ENCODE data around the gene COL23A1. TPM values are rescaled to one million over a fixed set of nuclear protein-coding genes. Genes with fewer than 3 reads are reported as not detected.
A peak's percentile ranks its signal among the peaks of the same experiment; 100 is the strongest.

Gene COL23A1
- polyA plus RNA-seq, 5 donors, result 4.8 to 9.4 (median 8.2) TPM

DNA sequence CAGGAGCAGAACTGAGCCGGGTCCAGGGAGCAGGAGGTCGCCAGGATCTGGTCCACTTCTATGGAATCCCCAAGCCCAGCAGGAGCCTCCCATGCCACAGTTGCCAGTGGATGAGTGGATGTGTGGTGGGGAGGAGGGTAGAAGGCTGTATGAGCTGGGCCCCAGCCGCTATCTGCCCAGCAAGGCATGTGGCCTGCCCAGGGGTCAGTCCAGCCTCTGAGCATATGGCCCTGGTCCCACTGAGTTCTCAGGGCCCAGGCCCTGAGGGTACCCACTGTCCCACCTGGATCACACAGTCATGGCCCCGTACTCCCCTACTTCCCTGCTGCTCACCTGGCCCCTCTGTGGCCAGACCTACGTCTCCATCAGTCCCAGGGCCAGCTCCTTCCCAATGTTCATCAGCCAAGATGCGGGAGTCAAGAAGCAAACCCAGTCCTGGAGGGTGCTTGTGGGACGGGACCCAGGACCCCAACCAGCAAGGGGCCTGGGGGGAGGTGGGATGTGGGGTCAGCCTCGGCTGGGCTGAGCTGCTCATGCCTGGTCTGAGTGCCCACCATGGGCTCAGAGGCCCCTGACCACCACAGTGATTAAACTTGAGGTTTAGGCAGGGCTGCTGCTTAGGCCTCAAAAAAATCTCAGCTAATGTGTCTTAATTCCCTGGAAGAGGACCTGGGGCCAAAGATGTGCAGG, 152.7 kb downstream of the COL23A1 start:
- no peak for DNase-seq

- DNase-seq, result no peak
These were observed 153.8 kb downstream of the COL23A1 start for GRCh38 chr5:178436326-178436940.

- no peak for DNase-seq
These were observed 154.6 kb downstream of the COL23A1 start for GRCh38 chr5:178435321-178436238.

DNA sequence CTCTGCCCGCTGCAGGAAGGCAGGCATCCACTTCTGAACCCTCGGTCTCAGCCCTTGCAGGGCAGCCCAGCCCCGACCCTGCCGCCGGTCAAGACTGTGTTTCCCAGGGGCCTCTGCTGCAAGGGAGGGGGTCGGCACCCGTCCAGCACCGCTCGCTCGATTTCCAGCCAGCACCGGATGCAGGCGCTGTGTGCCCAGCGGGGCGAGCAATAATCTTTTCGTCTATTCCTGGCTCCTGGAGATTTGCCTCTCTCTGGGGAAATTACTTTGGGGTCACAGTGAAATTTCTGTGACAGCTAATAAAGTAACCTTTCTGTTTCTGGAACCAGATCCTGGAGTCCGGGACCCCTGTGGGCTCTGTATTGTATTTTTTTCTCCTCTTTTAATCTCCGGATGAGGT, 155.3 kb downstream of the COL23A1 start:
- DNase-seq, result peak; percentile 63 to 73

GRCh38 chr5:178434016-178434761, 156.0 kb downstream of the COL23A1 start:
- no peak for DNase-seq

GRCh38 chr5:178433273-178433775, 156.9 kb downstream of the COL23A1 start:
- DNase-seq, result no peak

DNA sequence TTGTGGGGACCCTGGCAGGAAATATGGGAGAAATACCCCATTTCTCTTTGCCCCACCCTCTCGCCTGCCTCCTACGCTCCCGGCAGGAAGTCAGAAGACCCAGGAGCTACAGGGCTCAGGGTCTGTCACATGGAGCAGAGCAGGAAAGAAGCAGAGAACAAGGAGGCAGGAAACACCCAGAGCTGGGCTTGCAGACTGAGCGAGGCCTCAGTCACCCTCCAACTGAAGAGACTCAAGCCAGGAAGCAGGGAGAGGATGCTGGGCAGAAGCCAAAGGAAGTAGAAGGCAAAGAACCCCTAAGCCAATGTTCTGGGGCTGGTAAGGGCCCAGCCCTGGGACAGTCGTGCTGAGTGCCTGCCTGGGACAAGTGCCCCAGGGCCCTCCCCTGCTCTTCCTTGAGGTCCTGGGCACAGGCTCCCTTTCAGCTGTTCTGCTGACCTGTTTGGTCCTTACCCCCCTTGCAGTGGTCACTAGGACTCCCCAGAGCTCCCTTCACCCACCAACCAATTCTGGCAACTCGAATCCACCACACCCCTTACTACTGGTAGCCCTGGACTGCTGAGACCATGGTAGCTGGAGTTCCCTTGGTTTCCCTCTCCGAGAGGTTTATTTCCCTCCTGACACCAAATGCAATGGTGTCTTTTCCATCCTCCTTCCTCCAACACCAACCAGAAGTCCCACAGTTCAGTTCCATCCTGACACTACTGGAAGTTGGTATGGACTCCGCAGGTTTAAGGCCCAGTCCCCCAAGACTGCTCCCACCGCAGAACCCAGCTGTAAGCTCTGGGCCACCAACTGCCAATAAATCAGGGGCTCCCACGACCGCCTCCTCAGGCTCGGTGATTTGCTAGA, 157.5 kb downstream of the COL23A1 start:
- DNase-seq, result no peak

GRCh38 chr5:178431782-178432165, 158.4 kb downstream of the COL23A1 start:
- DNase-seq, result no peak

DNA sequence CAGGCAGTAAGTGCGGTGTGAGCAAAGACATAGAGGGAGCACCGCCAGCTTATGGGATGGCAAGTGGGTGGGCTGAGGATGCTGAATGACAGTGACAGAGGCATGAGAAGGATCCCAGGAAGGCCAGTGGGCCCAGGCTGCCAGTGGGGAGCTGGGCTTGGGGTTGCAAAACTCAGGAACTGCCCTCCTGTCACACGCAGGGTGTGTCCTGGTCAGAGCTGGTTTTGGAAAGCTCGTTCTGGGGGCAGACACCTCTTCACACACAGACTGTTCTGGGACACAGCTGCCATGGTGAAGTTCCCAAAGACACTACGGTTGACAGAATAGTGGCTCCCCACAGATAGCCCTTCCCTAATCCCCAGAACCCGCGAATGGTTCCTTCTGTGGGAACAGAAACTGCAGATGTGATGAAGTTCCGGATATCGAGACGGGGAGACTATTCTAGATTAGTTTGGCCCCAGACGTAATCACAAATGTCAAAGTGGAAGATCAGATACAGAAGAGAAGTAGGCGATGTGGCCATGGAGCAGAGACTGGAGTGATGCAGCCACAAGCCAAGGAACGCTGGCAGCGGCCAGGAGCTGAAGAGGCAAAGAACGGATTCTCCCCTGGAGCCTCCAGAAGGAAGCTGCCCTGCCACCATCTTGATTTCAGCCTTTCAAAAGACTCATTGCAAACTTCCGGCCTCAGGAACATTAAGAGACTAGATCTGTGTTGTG, 159.0 kb downstream of the COL23A1 start:
- DNase-seq, result no peak

GRCh38 chr5:178430186-178431062, 159.8 kb downstream of the COL23A1 start:
- no peak for DNase-seq

DNA sequence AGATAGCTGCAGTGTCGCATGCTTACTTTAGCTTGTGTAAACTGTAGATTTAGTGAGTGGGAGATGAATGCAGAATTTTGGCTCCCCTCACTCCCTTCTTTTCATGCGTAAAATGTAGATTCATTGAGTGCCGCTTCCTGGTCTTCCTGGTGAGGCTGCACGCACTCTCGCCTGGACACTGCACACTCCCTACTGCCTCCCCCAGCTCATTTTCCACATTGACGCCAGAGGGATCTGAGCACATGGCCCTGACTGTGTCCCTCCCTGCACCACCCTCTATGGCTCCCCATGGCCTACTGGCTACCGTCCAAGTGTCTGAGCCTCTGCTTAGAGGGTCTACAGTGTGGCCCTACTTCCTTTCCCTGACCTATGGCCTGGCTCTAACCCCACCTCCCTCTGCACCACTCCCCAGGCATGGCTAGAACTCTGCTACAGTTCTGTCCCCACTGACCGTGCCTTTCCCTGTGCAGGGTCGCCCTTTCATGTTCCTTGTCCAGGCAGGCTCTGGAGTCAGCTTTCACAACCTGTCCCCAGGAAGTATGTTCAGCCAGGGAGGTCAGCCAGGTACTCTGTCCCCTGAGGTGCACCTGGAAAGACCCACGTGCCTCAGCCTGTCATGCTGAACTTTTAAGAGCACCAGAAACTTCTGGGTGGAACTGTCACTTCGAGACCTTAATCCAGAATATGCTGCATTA, 160.6 kb downstream of the COL23A1 start:
- DNase-seq, result no peak

GRCh38 chr5:178429156-178429468, 161.1 kb downstream of the COL23A1 start:
- DNase-seq, result no peak

DNA sequence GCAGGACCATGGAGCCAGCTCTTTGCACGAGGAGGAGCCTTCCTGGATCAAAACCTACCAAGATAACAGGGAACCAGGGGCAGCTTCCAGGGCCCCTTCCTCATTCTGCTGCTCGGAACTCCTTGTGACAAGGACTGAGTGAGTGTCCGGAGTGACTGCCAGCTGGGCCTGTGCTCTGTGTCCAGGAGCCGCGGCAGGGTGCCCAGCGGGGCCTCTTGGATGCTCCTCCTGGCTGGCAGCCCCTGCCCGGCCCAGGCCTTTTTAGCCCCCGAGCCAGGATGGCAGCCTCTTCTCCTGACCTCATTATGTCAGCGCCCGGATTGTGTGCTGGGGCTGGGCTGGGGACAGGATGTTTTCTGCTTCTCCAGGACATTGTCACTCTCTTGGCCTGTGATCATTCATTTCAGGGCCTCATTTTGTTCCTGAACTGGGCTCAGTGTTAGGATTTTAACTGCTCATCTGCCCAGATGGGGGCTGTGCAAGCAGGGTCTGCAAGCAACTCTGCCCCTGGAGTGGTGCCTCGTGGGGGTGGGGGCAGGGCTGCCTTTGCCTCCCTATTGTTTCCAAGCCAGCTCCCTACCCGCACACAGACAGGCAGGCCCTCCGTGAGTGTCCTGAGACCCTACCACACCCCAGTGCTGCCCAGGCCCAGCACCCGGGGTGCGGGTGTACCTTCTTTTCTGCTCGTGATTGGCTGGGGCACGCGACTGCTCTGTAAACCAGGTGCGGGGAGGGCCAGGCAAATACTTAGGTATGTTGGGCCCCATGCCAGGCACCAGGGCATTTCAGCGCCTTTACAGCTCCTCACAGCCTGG, 161.6 kb downstream of the COL23A1 start:
- peak in 1 of 2 donors; percentile 36 for DNase-seq

DNA sequence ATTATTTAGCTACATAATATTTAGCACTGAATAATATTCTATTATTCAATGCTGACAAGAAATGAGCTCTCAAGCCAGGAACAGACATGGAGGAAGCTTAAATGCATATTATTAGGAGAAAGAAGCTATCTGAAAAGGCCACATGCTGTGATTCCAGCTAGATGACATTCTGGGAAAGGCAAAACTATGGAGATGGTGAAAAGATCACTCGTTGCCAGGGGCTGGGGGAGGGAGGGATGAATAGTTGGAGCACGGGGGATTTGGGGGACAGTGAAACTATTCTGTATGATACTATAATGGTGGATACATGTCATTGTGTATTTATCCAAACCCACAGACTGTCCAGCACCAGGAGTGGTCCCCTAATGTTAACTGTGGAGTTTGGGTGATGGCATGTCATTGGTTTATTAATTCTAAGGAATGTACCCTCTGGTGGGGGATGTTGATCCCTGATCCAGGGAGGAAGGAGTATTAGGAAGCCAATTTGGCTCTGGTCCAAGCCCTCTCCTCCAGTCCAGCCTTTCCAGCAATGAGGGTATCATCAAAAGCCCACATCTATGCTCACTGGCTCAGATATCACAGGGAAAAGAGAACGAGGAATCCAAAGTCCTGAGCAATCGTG, 162.5 kb downstream of the COL23A1 start:
- DNase-seq, result no peak

DNA sequence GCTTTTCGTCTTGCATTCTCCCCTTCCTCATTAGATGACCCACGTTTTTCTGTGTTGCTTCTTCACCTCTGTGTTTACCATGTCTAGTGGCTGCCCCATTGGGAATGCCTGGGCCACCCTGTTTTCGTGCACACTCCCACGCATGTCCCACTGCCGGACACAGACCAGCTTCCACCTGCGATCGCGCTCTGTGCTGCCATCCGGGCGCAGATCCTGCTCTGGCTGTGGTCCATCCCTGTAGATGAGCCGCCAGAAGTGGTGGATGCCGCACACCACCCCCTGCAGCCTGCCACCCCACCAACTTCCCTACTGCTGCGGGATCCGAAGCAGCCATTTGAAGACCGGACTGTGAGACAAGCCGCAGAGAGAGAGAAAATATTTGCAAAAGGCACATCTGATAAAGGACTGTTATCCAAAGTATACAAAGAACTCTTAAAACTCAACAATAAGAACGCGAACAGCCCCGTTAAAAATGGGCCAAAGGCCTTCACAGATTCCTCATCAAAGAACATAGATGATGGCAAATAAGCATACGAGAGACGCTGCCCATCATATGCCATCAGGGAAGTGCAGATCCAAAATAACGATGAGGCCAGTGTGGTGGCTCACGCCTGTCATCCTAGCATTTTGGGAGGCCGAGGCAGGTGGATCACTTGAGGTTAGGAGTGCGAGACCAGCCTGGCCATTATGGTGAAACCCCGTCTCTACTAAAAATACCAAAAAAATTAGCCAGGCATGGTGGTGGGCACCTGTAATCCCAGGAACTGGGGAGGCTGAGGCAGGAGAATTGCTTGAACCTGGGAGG, 163.7 kb downstream of the COL23A1 start:
- no peak for DNase-seq

DNA sequence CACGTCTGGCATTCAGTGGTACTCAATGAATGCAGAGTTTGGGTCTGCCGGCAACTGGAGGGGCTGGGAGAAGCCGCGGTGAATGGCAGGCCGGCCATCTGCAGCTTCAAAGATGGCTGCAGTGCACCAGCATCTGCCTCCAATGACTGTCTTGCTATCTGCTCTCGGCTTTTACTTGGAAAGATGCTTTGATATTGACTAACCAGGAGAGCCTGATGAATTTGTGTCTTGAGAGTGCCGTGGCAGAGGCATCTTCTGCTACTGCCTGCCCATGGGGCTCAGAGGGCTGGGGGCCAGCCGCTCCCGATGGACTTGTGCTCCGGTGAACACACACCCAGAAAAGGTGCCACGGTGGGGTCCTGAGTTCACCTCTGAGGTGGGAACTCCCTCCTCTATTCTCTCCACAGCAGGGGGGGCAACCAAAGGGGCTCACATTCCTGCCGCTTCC, 164.5 kb downstream of the COL23A1 start:
- DNase-seq, result no peak
